Natural killer cell (primary cell): ENCODE data around the gene OSBPL3. TPM values are rescaled to one million over a fixed set of nuclear protein-coding genes. Genes with fewer than 3 reads are reported as not detected.
A peak's percentile ranks its signal among the peaks of the same experiment; 100 is the strongest.

ENCODE experiments used
- ATAC-seq, 3 donors: fragments of 150-1000 bp in 2 of 3; fragments of 200-7000 bp in 1 of 3; cut with Tn5 transposase; 1 replicate in 1 of 3; 2 replicates in 2 of 3; pipeline ENCODE4 v1.10.0; 2021; ENCODE audit warnings: mild to moderate bottlenecking in 2 of 3, moderate library complexity in 2 of 3
- DNase-seq, 2 donors: peaks; one replicate each; pipeline versions ENCODE4 v3.0.0 to v3.0.0-alpha.2; 2013 to 2021; ENCODE audit warnings: mixed read lengths in 1 of 2
- H3K27ac ChIP-seq: one replicate; pipeline ENCODE4 v1.5.1; 2013; ENCODE audit warnings: mild to moderate bottlenecking, low read length
- H3K27me3 ChIP-seq: one replicate; pipeline ENCODE4 v1.6.1; 2013; ENCODE audit warnings: low read length; ENCODE audit not compliant: control insufficient read depth, insufficient read depth
- H3K36me3 ChIP-seq: one replicate; pipeline ENCODE4 v1.6.1; 2013; ENCODE audit warnings: low read length; ENCODE audit not compliant: control insufficient read depth, insufficient read depth
- H3K4me1 ChIP-seq: one replicate; pipeline ENCODE4 v1.6.1; 2013; ENCODE audit warnings: low read length; ENCODE audit not compliant: control insufficient read depth, insufficient read depth
- H3K4me3 ChIP-seq: one replicate; pipeline ENCODE4 v1.5.1; 2013; ENCODE audit warnings: low read length
- H3K9me3 ChIP-seq: one replicate; pipeline ENCODE4 v1.6.1; 2013; ENCODE audit warnings: low read length; ENCODE audit not compliant: control insufficient read depth, insufficient read depth
- H3K27ac Mint-ChIP-seq, 2 donors: one replicate each; pipeline ENCODE4 v1.8.0; 2022; ENCODE audit warnings: mild to moderate bottlenecking in 2 of 2, mixed read lengths in 2 of 2, moderate library complexity in 1 of 2
- H3K27me3 Mint-ChIP-seq, 2 donors: one replicate each; pipeline ENCODE4 v1.8.0; 2022; ENCODE audit warnings: low read depth in 2 of 2, mixed read lengths in 2 of 2
- H3K36me3 Mint-ChIP-seq: one replicate; pipeline ENCODE4 v1.8.0; 2022; ENCODE audit warnings: mixed read lengths
- H3K4me1 Mint-ChIP-seq, 2 donors: one replicate each; pipeline ENCODE4 v1.8.0; 2022; ENCODE audit warnings: mixed read lengths in 2 of 2
- H3K4me3 Mint-ChIP-seq: one replicate; pipeline ENCODE4 v1.8.0; 2022; ENCODE audit warnings: mild to moderate bottlenecking, moderate library complexity, mixed read lengths
- H3K9me3 Mint-ChIP-seq, 2 donors: one replicate each; pipeline ENCODE4 v1.8.0; 2022; ENCODE audit warnings: mixed read lengths in 2 of 2
- WGBS: methylation state at CpG from one replicate; pipeline ENCODE4 v1.1.7; 2013; ENCODE audit warnings: missing lambda C conversion rate; ENCODE audit not compliant: insufficient coverage; 5-methylcytosine and 5-hydroxymethylcytosine counted together
- intact Hi-C: fragments of 100-400 bp; cut with micrococcal nuclease; formaldehyde crosslinking; loops from one replicate; pipeline ENCODE4 v1.14.2; 2022
- total RNA-seq, 4 donors: library from RNA; stranded (reverse); fragments of 120-200 nt in 1 of 4; gene quantifications; one replicate each; pipeline versions ENCODE4 v1.2.3 to v1.2.4, GENCODE V29; 2013 to 2022
- TF ChIP-seq, protein P1 (sequence below): fragments of 200-600 bp; IDR thresholded peaks from one replicate; pipeline ENCODE4 v1.8.0; 2022; ENCODE audit warnings: antibody characterized with exemption

Gene OSBPL3
- total RNA-seq, 3 donors from 2014 or later (not counting 1 experiment from before 2014, with no cell fraction given) = 50.7 to 99.1 (median 65.1) TPM

DNA sequence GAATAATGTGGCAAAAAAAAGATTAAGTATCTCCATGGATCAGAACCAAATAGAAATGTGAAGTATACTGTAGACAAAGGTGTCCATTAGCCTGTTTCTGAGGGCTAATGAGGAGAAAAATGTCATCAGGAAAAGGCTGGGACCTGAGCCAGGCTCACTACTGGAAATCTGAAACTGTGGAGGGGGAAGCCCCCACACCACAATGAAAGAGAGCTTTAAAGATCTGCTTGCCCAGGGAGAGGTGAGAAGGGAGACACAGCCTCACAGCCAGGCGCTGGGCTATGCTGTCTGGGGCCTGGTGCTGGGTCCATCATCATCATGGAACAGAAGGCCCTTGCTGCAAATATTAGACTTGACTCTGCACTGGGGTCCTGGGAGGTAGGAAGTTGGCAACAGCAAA, 90.4 kb downstream of the OSBPL3 start:
- intact Hi-C loops = no loop called here
- Mint-ChIP-seq H3K4me3 (no peak overlapping the region), H3K4me1 (peaks cover 37 to 63% of the 10 kb centered on the region in 2 donors), H3K9me3 (no peaks in the 10 kb centered on the region), H3K27ac (peak overlapping the region; percentile 24 to 34), H3K27me3 (no peaks in the 10 kb centered on the region), H3K36me3 (no peaks in the 10 kb centered on the region)
- Histone ChIP-seq H3K27me3 (no peaks in the 10 kb centered on the region), H3K4me1 (no peaks in the 10 kb centered on the region), H3K36me3 (peaks cover 16% of the 10 kb centered on the region), H3K27ac (no peak overlapping the region), H3K4me3 (no peak overlapping the region), H3K9me3 (no peaks in the 10 kb centered on the region)
- TF ChIP-seq, protein P1, sequence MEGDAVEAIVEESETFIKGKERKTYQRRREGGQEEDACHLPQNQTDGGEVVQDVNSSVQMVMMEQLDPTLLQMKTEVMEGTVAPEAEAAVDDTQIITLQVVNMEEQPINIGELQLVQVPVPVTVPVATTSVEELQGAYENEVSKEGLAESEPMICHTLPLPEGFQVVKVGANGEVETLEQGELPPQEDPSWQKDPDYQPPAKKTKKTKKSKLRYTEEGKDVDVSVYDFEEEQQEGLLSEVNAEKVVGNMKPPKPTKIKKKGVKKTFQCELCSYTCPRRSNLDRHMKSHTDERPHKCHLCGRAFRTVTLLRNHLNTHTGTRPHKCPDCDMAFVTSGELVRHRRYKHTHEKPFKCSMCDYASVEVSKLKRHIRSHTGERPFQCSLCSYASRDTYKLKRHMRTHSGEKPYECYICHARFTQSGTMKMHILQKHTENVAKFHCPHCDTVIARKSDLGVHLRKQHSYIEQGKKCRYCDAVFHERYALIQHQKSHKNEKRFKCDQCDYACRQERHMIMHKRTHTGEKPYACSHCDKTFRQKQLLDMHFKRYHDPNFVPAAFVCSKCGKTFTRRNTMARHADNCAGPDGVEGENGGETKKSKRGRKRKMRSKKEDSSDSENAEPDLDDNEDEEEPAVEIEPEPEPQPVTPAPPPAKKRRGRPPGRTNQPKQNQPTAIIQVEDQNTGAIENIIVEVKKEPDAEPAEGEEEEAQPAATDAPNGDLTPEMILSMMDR = no peak
- WGBS = 95% methylated on average over 1 of the region's 1 CpG
- no peak for ATAC-seq
- no peak for DNase-seq

DNA sequence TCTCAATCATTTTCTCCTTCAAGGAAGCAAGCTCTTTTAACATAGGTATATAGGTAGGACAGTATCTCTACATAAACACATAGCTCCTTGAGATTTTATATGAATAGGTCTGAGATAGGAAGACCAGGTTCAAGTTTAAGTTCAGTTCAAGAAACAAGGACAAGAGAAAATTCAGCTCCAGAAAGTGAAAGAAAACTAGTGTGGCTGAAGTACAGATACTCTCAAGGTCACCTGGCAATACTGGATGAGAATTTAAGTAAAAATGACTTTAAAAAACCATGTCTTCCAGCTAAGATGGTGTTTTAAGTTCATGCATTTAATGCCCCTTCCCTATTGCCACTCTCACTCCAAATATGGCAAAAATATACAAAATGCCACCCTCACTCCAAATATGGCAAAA, 91.3 kb downstream of the OSBPL3 start:
- Mint-ChIP-seq H3K4me1 (peaks cover 30 to 62% of the 10 kb centered on the region in 2 donors), H3K27ac (peak overlapping the region; percentile 24 to 34), H3K27me3 (no peaks in the 10 kb centered on the region), H3K36me3 (no peaks in the 10 kb centered on the region), H3K9me3 (no peaks in the 10 kb centered on the region), H3K4me3 (no peak overlapping the region)
- Histone ChIP-seq H3K27me3 (no peaks in the 10 kb centered on the region), H3K36me3 (peaks cover 16% of the 10 kb centered on the region), H3K27ac (no peak overlapping the region), H3K9me3 (no peaks in the 10 kb centered on the region), H3K4me1 (no peaks in the 10 kb centered on the region), H3K4me3 (no peak overlapping the region)
- no peak for DNase-seq
- TF ChIP-seq, protein P1 = no peak
- no peak for ATAC-seq
- intact Hi-C loops = no loop called here

DNA sequence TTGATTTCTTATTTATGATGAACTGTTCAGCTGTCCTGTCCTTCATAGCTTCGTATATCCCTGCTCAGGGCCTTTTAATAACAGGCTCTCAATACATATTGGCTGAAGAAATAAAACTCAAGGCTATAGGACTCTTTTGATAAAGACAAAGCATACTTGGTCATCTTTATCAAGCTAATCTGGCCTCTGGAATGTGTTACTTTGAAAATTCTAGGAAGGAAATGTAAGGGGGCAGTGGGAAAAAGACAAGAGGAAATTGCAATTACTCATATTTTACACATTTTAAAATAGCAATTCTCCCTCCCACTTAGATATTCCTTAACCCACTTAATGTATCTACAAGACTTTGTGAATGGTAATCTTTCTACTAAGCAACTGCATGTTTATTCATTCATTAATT, 94.3 kb downstream of the OSBPL3 start:
- Histone ChIP-seq H3K9me3 (no peaks in the 10 kb centered on the region), H3K36me3 (peaks cover 9% of the 10 kb centered on the region), H3K27me3 (no peaks in the 10 kb centered on the region), H3K4me1 (no peaks in the 10 kb centered on the region), H3K27ac (no peak overlapping the region), H3K4me3 (no peak overlapping the region)
- ATAC-seq (no peak), DNase-seq (no peak)
- no peaks in the 10 kb centered on the region for H3K36me3 Mint-ChIP-seq
- H3K4me3 Mint-ChIP-seq = no peak overlapping the region
- 67% methylated on average over 1 of the region's 1 CpG for WGBS
- H3K4me1 Mint-ChIP-seq = peaks cover 36 to 59% of the 10 kb centered on the region in 2 donors
- peak overlapping the region; percentile 10 to 64 for H3K27ac Mint-ChIP-seq
- TF ChIP-seq, protein P1 = no peak
- no peaks in the 10 kb centered on the region for H3K9me3 Mint-ChIP-seq
- H3K27me3 Mint-ChIP-seq = no peaks in the 10 kb centered on the region
- intact Hi-C loops = no loop called here

DNA sequence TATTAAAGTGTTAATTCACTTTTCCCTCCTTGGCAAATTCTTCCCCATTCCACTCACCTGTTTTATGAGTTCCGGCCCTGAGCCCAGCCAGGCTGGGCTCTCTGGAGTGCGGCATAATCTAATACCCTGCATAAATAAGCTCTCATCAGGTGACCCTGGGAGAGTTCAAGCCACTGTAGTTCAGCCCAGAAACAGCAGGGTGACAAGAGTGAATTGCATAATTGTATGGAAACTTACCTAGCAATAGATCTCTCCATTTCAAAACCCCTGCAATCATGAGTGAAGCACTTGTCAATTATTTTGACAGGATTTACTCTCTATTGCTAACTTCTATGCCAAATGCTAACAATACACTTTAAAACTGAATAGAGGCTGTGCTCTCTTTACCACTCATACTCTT, 94.7 kb downstream of the OSBPL3 start:
- intact Hi-C loops = no loop called here
- Mint-ChIP-seq H3K27me3 (no peaks in the 10 kb centered on the region), H3K9me3 (no peaks in the 10 kb centered on the region), H3K4me3 (no peak overlapping the region), H3K27ac (peak overlapping the region; percentile 10 to 64), H3K36me3 (no peaks in the 10 kb centered on the region), H3K4me1 (peaks cover 39 to 59% of the 10 kb centered on the region in 2 donors)
- no peak overlapping the region for H3K27ac ChIP-seq
- ATAC-seq = no peak
- 100% methylated on average over 2 of the region's 2 CpGs for WGBS
- DNase-seq = no peak
- H3K27me3 ChIP-seq = no peaks in the 10 kb centered on the region
- no peaks in the 10 kb centered on the region for H3K4me1 ChIP-seq
- TF ChIP-seq, protein P1 = no peak
- H3K36me3 ChIP-seq = peaks cover 6% of the 10 kb centered on the region
- no peak overlapping the region for H3K4me3 ChIP-seq
- no peaks in the 10 kb centered on the region for H3K9me3 ChIP-seq
